ENCODE results near the gene PRLR.

The PRLR gene

GRCh38 chr5:35141739-35142138, 88.5 kb downstream of the PRLR start:
- DNase-seq: no peak
- H3K36me3 ChIP-seq (ENCODE audit: insufficient read depth, low read length): no peaks in the 10 kb centered on the region
- no peaks in the 10 kb centered on the region for H3K9me3 ChIP-seq (ENCODE audit: insufficient read depth, low read length, severe bottlenecking)
- TF ChIP-seq EZH2 (IDR thresholded peaks at IDR 0.05; ENCODE audit: borderline replicate concordance, low read depth, low read length, severe bottlenecking) (no peak), CTCF (IDR thresholded peaks at IDR 0.05; ENCODE audit: borderline replicate concordance, extremely low read depth, low read length, poor library complexity, severe bottlenecking) (no peak)
- H3K4me2 ChIP-seq (ENCODE audit: insufficient read depth, low read length): no peak overlapping the region
- peaks cover 5% of the 10 kb centered on the region for H3K27me3 ChIP-seq (ENCODE audit: insufficient read depth, low read length, poor library complexity)
- ATAC-seq (ENCODE audit: insufficient read depth, low read depth): no peak
- no peak overlapping the region for H3K27ac ChIP-seq (ENCODE audit: low read length)
- H3K79me2 ChIP-seq (ENCODE audit: insufficient read depth, low read length): no peaks in the 10 kb centered on the region
- H3K4me3 ChIP-seq (ENCODE audit: low read depth in 1 of 2, low read length in 2 of 2): no peak overlapping the region
- H3K9ac ChIP-seq (ENCODE audit: low read depth, low read length): no peak overlapping the region
- no peaks in the 10 kb centered on the region for H4K20me1 ChIP-seq (ENCODE audit: insufficient read depth, low read length)
- H2AFZ ChIP-seq (ENCODE audit: low read depth, low read length): no peak overlapping the region
- no peaks in the 10 kb centered on the region for H3K4me1 ChIP-seq (ENCODE audit: insufficient read depth, low read length)

GRCh38 chr5:35138232-35138631, 92.1 kb downstream of the PRLR start:
- Histone ChIP-seq H3K36me3 (ENCODE audit: insufficient read depth, low read length) (no peaks in the 10 kb centered on the region), H4K20me1 (ENCODE audit: insufficient read depth, low read length) (no peaks in the 10 kb centered on the region), H3K27me3 (ENCODE audit: insufficient read depth, low read length, poor library complexity) (peaks cover 8% of the 10 kb centered on the region), H3K27ac (ENCODE audit: low read length) (no peak overlapping the region), H3K9me3 (ENCODE audit: insufficient read depth, low read length, severe bottlenecking) (no peaks in the 10 kb centered on the region), H3K9ac (ENCODE audit: low read depth, low read length) (no peak overlapping the region), H2AFZ (ENCODE audit: low read depth, low read length) (no peak overlapping the region), H3K4me1 (ENCODE audit: insufficient read depth, low read length) (0 out of 2 replicates have a peak, but pooled peaks cover 2% of the 10 kb centered on the region), H3K4me3 (ENCODE audit: low read depth in 1 of 2, low read length in 2 of 2) (no peak overlapping the region), H3K4me2 (ENCODE audit: insufficient read depth, low read length) (no peak overlapping the region), H3K79me2 (ENCODE audit: insufficient read depth, low read length) (no peaks in the 10 kb centered on the region)
- ATAC-seq (ENCODE audit: insufficient read depth, low read depth) (no peak), DNase-seq (no peak)
- TF ChIP-seq CTCF (IDR thresholded peaks at IDR 0.05; ENCODE audit: borderline replicate concordance, extremely low read depth, low read length, poor library complexity, severe bottlenecking): no peak
- TF ChIP-seq EZH2 (IDR thresholded peaks at IDR 0.05; ENCODE audit: borderline replicate concordance, low read depth, low read length, severe bottlenecking): no peak

GRCh38 chr5:35136386-35136785, 93.9 kb downstream of the PRLR start:
- no peak overlapping the region for H3K9ac ChIP-seq (ENCODE audit: low read depth, low read length)
- DNase-seq (peak; percentile 68), ATAC-seq (ENCODE audit: insufficient read depth, low read depth) (peak; percentile 99)
- H3K4me1 ChIP-seq (ENCODE audit: insufficient read depth, low read length): 0 out of 2 replicates have a peak, but pooled peaks cover 2% of the 10 kb centered on the region
- no peaks in the 10 kb centered on the region for H3K79me2 ChIP-seq (ENCODE audit: insufficient read depth, low read length)
- no peak overlapping the region for H3K4me2 ChIP-seq (ENCODE audit: insufficient read depth, low read length)
- no peaks in the 10 kb centered on the region for H3K36me3 ChIP-seq (ENCODE audit: insufficient read depth, low read length)
- H3K4me3 ChIP-seq (ENCODE audit: low read depth in 1 of 2, low read length in 2 of 2): no peak overlapping the region
- H2AFZ ChIP-seq (ENCODE audit: low read depth, low read length): no peak overlapping the region
- H3K27ac ChIP-seq (ENCODE audit: low read length): no peak overlapping the region
- H3K27me3 ChIP-seq (ENCODE audit: insufficient read depth, low read length, poor library complexity): peaks cover 22% of the 10 kb centered on the region
- H3K9me3 ChIP-seq (ENCODE audit: insufficient read depth, low read length, severe bottlenecking): no peaks in the 10 kb centered on the region
- no peaks in the 10 kb centered on the region; the same call in 1 of the 2 replicates for H4K20me1 ChIP-seq (ENCODE audit: insufficient read depth, low read length)
- no peak for TF ChIP-seq EZH2 (IDR thresholded peaks at IDR 0.05; ENCODE audit: borderline replicate concordance, low read depth, low read length, severe bottlenecking)
- no peak for TF ChIP-seq CTCF (IDR thresholded peaks at IDR 0.05; ENCODE audit: borderline replicate concordance, extremely low read depth, low read length, poor library complexity, severe bottlenecking)
